ENCODE measurements around the gene PRR9.

DNA sequence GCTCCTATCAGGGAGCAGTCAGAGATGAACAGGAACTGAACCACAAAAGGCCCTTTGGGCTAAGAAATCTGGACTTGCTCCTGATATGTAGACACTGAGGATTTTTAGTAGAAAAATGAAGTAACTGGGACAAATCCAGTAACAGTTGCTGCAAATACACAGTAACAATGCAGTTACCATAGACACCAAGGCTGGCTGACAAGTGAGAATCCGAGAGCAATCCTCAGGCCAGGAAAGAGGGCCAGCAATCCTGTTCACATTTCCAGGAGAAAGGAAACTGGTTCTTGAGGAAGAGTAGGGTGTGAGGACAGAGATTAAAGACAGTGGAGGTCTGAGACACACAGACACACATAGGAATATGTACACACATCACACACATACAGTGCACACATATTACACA is 32.8 kb downstream of the PRR9 start:
- no peak for TF ChIP-seq CTCF (conservative IDR thresholded peaks at IDR 0.05)
- TF ChIP-seq EZH2 (IDR thresholded peaks at IDR 0.05; ENCODE audit: low read depth) = no peak

Data from PC-9 (cell line).